Measurements from ENCODE around the gene ZNF12. TPM values are rescaled to one million over a fixed set of nuclear protein-coding genes. Genes with fewer than 3 reads are reported as not detected.

ZNF12 gene
- total and polyA plus RNA-seq, 2 of the 8 experiments (the other 6 are each of a cell fraction or from before 2014, with no cell fraction given): 6.7 to 16.2 TPM

- TF ChIP-seq CTCF (IDR thresholded peaks at IDR 0.05; ENCODE audit: control extremely low read depth in 1 of 3, insufficient read depth in 1 of 3, low read depth in 1 of 3, low read length in 3 of 3) (no peak), SP1 (IDR thresholded peaks at IDR 0.05; ENCODE audit: low read depth, low read length) (0 out of 2 replicates have a peak, but pooled peaks have one; percentile 17), SAP30 (IDR thresholded peaks at IDR 0.05; ENCODE audit: insufficient read depth, insufficient replicate concordance, low read length) (no peak)
- no peak overlapping the region for H3K14ac ChIP-seq (ENCODE audit: insufficient read length)
- H3K36me3 ChIP-seq (ENCODE audit: control insufficient read depth in 2 of 4, insufficient read depth in 4 of 4, low read length in 3 of 4): peaks cover 0 to 3% (median 1%) of the 10 kb centered on the region in 4 experiments; a peak in 2 of 8 replicates
- H3K27ac ChIP-seq (ENCODE audit: low read depth, low read length): no peak overlapping the region
- no peak overlapping the region for H4K8ac ChIP-seq (ENCODE audit: extremely low read depth, insufficient read depth, low read length)
- H2AFZ ChIP-seq (ENCODE audit: low read length): no peak overlapping the region
- H2BK5ac ChIP-seq (ENCODE audit: low read depth, low read length): no peak overlapping the region
- H3K4ac ChIP-seq (replicated peaks; ENCODE audit: insufficient read length, low read depth, low read length): no peak overlapping the region
- H2BK12ac ChIP-seq (ENCODE audit: low read depth, low read length): no peak overlapping the region
- no peak overlapping the region for H4K91ac ChIP-seq (replicated peaks; ENCODE audit: insufficient read length, low read length)
- H3K4me1 ChIP-seq (replicated peaks in 1 of 4; ENCODE audit: control insufficient read depth in 3 of 4, insufficient read depth in 4 of 4, low read length in 3 of 4): peaks cover 0 to 4% (median 0%) of the 10 kb centered on the region in 4 experiments; a peak in 2 of 7 replicates
- H3K9ac ChIP-seq (replicated peaks in 1 of 4; ENCODE audit: extremely low read depth in 1 of 4, low read depth in 3 of 4, low read length in 3 of 4): no peak overlapping the region
- H3K23me2 ChIP-seq (ENCODE audit: low read depth, low read length): peaks cover 3% of the 10 kb centered on the region; the same call in 1 of the 2 replicates
- H4K5ac ChIP-seq (ENCODE audit: insufficient read length, low read depth, low read length): no peak overlapping the region
- no peak overlapping the region for H3K23ac ChIP-seq (ENCODE audit: insufficient read length)
- no peak overlapping the region for H2AK5ac ChIP-seq (ENCODE audit: low read depth, low read length)
- H3K56ac ChIP-seq (replicated peaks; ENCODE audit: insufficient read length, low read depth, low read length): no peak overlapping the region
- WGBS, 2 experiments (ENCODE audit: extremely low coverage in 1 of 2, insufficient coverage in 1 of 2, insufficient read length in 1 of 2, insufficient replicate concordance in 2 of 2, low coverage in 1 of 2, low lambda C conversion rate in 2 of 2, missing lambda C conversion rate in 1 of 2): 86% methylated on average over 6 of the region's 6 CpGs; no CpG with 5 or more reads in 1 of the 2 experiments
- peaks cover 9% of the 10 kb centered on the region; the same call in 1 of the 2 replicates for H3K79me1 ChIP-seq (ENCODE audit: low read depth, low read length)
- H2BK15ac ChIP-seq (ENCODE audit: low read length): no peak overlapping the region
- H3K4me3 ChIP-seq (ENCODE audit: extremely low read depth in 1 of 4, insufficient read depth in 2 of 4, low read depth in 3 of 4, low read length in 4 of 4): no peak overlapping the region
- DNase-seq (ENCODE audit: low read depth in 1 of 2, low spot score in 2 of 2) (no peak), FAIRE-seq (no peak)
- H4K20me1 ChIP-seq (replicated peaks in 1 of 2; ENCODE audit: control insufficient read depth in 1 of 2, insufficient read depth in 2 of 2, low read length in 2 of 2): peaks cover 3% of the 10 kb centered on the region in 2 experiments
- no peak overlapping the region for H3K18ac ChIP-seq (ENCODE audit: extremely low read depth, low read length)
- ChIA-PET POLR2A (ENCODE audit: partially characterized antibody) (interaction anchor here (1.5 kb wide), 1 partner anchor 10 kb away, joined by 5 read pairs; no protein-coding TSS in a partner anchor), CTCF (ENCODE audit: partially characterized antibody) (interaction anchor here (0.6 to 1.0 kb wide), 3 partner anchors 10 to 490 kb away, joined by 3 to 4 read pairs (median 3); no protein-coding TSS in a partner anchor)
- H2BK20ac ChIP-seq (ENCODE audit: low read length): no peak overlapping the region
- 0 out of 4 replicates have a peak, but pooled peaks cover 0 to 2% of the 10 kb centered on the region in 2 experiments for H3K9me3 ChIP-seq (ENCODE audit: insufficient read depth in 2 of 2, low read depth in 1 of 2, low read length in 1 of 2)
- H3K79me2 ChIP-seq (ENCODE audit: control insufficient read depth in 1 of 2, insufficient read depth in 2 of 2, low read length in 2 of 2): peaks cover 12 to 15% of the 10 kb centered on the region in 2 experiments
- H2BK120ac ChIP-seq (replicated peaks; ENCODE audit: low read depth, low read length): no peak overlapping the region
- no peaks in the 10 kb centered on the region; a peak in 2 of 7 replicates for H3K27me3 ChIP-seq (replicated peaks in 1 of 4; ENCODE audit: control insufficient read depth in 3 of 4, extremely low read depth in 1 of 4, insufficient read depth in 3 of 4, low read length in 3 of 4)
- H3K4me2 ChIP-seq (ENCODE audit: insufficient read depth in 1 of 2, low read depth in 2 of 2, low read length in 2 of 2): no peak overlapping the region
Observed at GRCh38 chr7:6709808-6710207, 3.1 kb upstream of the ZNF12 start.

Data from H1 (cell line).